Erythroblast (primary cell): ENCODE results near the gene MTCL1.

ENCODE experiments used
- GATA1 ChIP-seq: IDR thresholded peaks from 2 replicates; pipeline ENCODE4 v1.6.1; 2011; ENCODE audit warnings: low read depth, mild to moderate bottlenecking, control low read depth, low read length, moderate library complexity
- POLR2A ChIP-seq: IDR thresholded peaks from 2 replicates; pipeline ENCODE4 v1.6.1; 2011; ENCODE audit warnings: mild to moderate bottlenecking, low read length

- TF ChIP-seq POLR2A (no peak), GATA1 (no peak)
Measured at GRCh38 chr18:8673256-8674209, 31.8 kb upstream of the MTCL1 start.
